ENCODE data around the gene LDLRAD3.

GRCh38 chr11:36091256-36091811 lies 147.5 kb downstream of the LDLRAD3 start:
- TF ChIP-seq CTCF (IDR thresholded peaks at IDR 0.05) (no peak), ZFX (IDR thresholded peaks at IDR 0.05; ENCODE audit: borderline replicate concordance) (no peak)

All from 22Rv1 (cell line).